ENCODE measurements around the gene AP5Z1. TPM values are rescaled to one million over a fixed set of nuclear protein-coding genes. Genes with fewer than 3 reads are reported as not detected.
A peak's percentile ranks its signal among the peaks of the same experiment; 100 is the strongest.

Gene AP5Z1
- total RNA-seq, 1 donor from 2014 or later, result 36.9 TPM

GRCh38 chr7:4730276-4730675 is 45.1 kb upstream of the AP5Z1 start:
- H3K27ac Mint-ChIP-seq, result no peak overlapping the region
- H3K4me3 Mint-ChIP-seq, result no peak overlapping the region

GRCh38 chr7:4730971-4731370 is 44.5 kb upstream of the AP5Z1 start:
- Mint-ChIP-seq H3K4me1 (ENCODE audit: unreplicated experiment) (peaks cover 27% of the 10 kb centered on the region), H3K27ac (no peak overlapping the region), H3K4me3 (no peak overlapping the region), H3K27me3 (no peaks in the 10 kb centered on the region), H3K9me3 (no peaks in the 10 kb centered on the region), H3K36me3 (peaks cover 14% of the 10 kb centered on the region)
- TF ChIP-seq CTCF (conservative IDR thresholded peaks at IDR 0.05), result no peak
- no peak for DNase-seq (ENCODE audit: extremely low spot score, unreplicated experiment)

More at GRCh38 chr7:4730276-4730675, 45.1 kb upstream of the AP5Z1 start:
- H3K27me3 Mint-ChIP-seq, result no peaks in the 10 kb centered on the region
- peaks cover 33% of the 10 kb centered on the region for H3K4me1 Mint-ChIP-seq (ENCODE audit: unreplicated experiment)
- H3K36me3 Mint-ChIP-seq, result peaks cover 14% of the 10 kb centered on the region
- no peaks in the 10 kb centered on the region for H3K9me3 Mint-ChIP-seq
- DNase-seq (ENCODE audit: extremely low spot score, unreplicated experiment), result no peak
- no peak for TF ChIP-seq CTCF (conservative IDR thresholded peaks at IDR 0.05)

- Mint-ChIP-seq H3K4me1 (ENCODE audit: unreplicated experiment) (peaks cover 28% of the 10 kb centered on the region), H3K36me3 (peaks cover 14% of the 10 kb centered on the region), H3K9me3 (no peaks in the 10 kb centered on the region), H3K27me3 (no peaks in the 10 kb centered on the region), H3K27ac (peak overlapping the region; percentile 87), H3K4me3 (peak overlapping the region; percentile 28)
- TF ChIP-seq CTCF (conservative IDR thresholded peaks at IDR 0.05), result no peak
- DNase-seq (ENCODE audit: extremely low spot score, unreplicated experiment), result no peak
Observed at GRCh38 chr7:4731803-4732202, 43.6 kb upstream of the AP5Z1 start.

- H3K4me3 Mint-ChIP-seq, result no peak overlapping the region
- no peaks in the 10 kb centered on the region for H3K9me3 Mint-ChIP-seq
Observed at GRCh38 chr7:4733936-4734528, 41.4 kb upstream of the AP5Z1 start.

GRCh38 chr7:4734587-4735345 is 40.7 kb upstream of the AP5Z1 start:
- no peak for TF ChIP-seq CTCF (conservative IDR thresholded peaks at IDR 0.05)
- H3K4me3 Mint-ChIP-seq, result no peak overlapping the region
- peaks cover 37% of the 10 kb centered on the region for H3K4me1 Mint-ChIP-seq (ENCODE audit: unreplicated experiment)
- H3K27ac Mint-ChIP-seq, result no peak overlapping the region
- no peak for DNase-seq (ENCODE audit: extremely low spot score, unreplicated experiment)
- H3K27me3 Mint-ChIP-seq, result no peaks in the 10 kb centered on the region
- peaks cover 15% of the 10 kb centered on the region for H3K36me3 Mint-ChIP-seq
- H3K9me3 Mint-ChIP-seq, result no peaks in the 10 kb centered on the region

More at GRCh38 chr7:4733936-4734528, 41.4 kb upstream of the AP5Z1 start:
- Mint-ChIP-seq H3K4me1 (ENCODE audit: unreplicated experiment) (peaks cover 30% of the 10 kb centered on the region), H3K27ac (no peak overlapping the region), H3K27me3 (no peaks in the 10 kb centered on the region), H3K36me3 (peaks cover 15% of the 10 kb centered on the region)
- DNase-seq (ENCODE audit: extremely low spot score, unreplicated experiment), result no peak
- no peak for TF ChIP-seq CTCF (conservative IDR thresholded peaks at IDR 0.05)
